Measurements from ENCODE around the gene CNPY1.
"Not testable (repeated sequence)": the region's sequence is repeated elsewhere in the genome, so short reads cannot be mapped to it uniquely, and the experiment has no call there.

Gene CNPY1

DNA sequence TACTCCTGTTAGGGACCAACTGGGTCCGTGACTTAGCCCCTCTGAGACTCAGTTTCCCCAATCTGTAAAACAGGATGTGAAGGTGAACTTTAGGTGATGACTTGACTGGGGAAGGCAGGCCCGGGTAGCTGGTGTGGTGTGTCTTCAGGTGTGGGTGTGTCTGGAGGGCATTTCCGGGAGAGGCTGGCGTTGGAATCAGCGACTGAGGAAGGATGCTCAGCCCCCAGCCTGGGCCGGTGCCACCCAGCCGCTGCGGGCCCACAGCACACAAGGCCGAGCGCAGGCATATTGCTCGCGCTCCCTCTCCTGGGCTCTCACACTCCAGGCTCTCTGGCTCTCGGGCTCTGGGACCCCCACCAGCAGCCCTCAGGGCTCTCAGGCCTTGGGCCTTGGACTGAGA lies 31.7 kb upstream of the CNPY1 start:
- no peak for DNase-seq (ENCODE audit: low read depth in 2 of 2)

GRCh38 chr7:155577509-155577905 lies 31.1 kb upstream of the CNPY1 start:
- no peak for DNase-seq (ENCODE audit: low read depth in 2 of 2)

- no peak for DNase-seq (ENCODE audit: low read depth in 2 of 2)
Observed at GRCh38 chr7:155576900-155577508, 30.6 kb upstream of the CNPY1 start.

DNA sequence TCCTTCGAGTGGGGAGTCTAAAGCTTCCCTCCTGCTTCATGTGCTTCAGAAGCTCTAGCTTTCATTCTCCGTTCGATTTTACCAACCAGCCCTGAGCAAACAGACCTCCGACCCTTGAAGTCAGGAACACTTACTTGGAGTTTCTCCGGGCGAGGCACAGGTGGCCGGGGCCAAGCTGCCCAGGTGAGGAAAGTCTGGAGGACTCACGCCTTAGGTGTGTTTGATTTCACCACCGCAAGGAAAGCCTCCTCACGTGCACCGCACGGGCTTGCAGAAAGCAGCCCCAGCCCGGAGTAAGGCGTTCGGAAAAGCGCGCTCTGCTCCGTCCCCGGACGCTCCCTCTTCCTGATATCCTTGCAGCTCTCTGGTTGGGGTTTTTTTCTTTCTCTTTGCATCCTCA lies 30.1 kb upstream of the CNPY1 start:
- DNase-seq (ENCODE audit: low read depth in 2 of 2) = no peak

GRCh38 chr7:155574556-155575290 lies 28.4 kb upstream of the CNPY1 start:
- no peak for DNase-seq (ENCODE audit: low read depth in 2 of 2)

DNA sequence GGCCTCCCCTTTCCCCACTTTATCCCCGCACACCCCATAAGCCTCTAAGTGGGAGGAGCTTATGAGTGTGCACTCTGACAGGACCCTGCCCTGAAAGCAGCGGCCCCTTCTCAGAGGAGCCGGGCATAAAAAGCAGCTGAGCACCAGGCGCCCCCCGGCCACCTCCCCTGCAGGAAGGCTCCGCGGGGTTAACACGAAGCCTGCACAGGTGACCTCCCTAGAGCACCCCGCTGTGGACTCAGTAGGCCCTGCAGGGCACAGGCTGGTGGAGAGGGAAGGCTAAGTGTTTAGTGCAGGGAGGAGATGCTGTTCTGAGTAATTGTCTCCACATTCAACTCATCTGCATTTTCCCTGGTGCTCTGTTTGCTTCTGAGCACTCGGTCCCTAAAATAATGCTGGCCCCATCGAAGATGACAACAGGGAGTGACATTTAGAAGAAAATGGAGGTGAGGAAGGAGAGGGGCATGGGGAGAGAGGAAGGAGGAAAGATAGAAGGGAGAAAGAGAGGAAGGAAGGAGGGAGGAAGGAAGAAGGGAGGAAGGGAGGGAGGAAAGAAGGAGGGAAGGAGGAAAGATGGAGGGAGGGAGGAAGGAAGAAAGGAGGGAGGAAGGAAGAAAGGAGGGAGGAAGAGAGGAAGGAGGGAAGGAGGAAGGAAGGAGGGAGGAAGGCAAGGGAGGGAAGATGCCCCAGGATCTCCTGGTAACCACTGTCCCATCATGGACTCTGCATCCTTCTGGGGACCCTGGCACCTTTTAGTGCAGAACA lies 25.4 kb upstream of the CNPY1 start:
- no peak for DNase-seq (ENCODE audit: low read depth in 2 of 2)

- DNase-seq (ENCODE audit: low read depth in 2 of 2) = no peak
Observed at GRCh38 chr7:155570991-155571390, 24.6 kb upstream of the CNPY1 start.

- DNase-seq (ENCODE audit: low read depth in 2 of 2) = no peak
Observed at GRCh38 chr7:155570171-155570958, 24.0 kb upstream of the CNPY1 start.

DNA sequence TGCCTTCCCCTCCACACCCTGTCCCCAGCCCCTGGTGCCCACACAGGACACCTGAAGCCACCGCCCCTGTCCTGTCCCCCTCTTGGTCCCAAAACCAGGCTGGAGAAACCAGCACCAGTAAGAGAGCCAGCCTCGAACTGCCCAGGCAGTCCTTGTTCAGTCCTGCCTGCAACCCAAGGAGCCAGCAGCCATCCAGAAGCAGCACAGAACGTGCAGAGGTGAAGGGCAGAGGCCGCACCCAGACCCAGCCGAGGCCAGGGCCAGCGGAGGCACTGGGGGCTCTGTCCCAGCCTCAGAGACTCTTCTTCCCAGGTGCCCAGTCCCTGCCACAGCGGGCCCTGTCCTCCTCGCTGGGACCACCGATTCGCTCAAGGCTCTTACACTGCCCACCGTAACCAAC lies 23.3 kb upstream of the CNPY1 start:
- DNase-seq (ENCODE audit: low read depth in 2 of 2) = no peak

GRCh38 chr7:155568842-155569494 lies 22.6 kb upstream of the CNPY1 start:
- DNase-seq (ENCODE audit: low read depth in 2 of 2) = no peak

GRCh38 chr7:155568333-155568660 lies 21.9 kb upstream of the CNPY1 start:
- no peak for DNase-seq (ENCODE audit: low read depth in 2 of 2)

- no peak for DNase-seq (ENCODE audit: low read depth in 2 of 2)
Observed at GRCh38 chr7:155567646-155568332, 21.4 kb upstream of the CNPY1 start.

- DNase-seq (ENCODE audit: low read depth in 2 of 2) = no peak
Observed at GRCh38 chr7:155566011-155566836, 19.9 kb upstream of the CNPY1 start.

GRCh38 chr7:155565596-155565995 lies 19.2 kb upstream of the CNPY1 start:
- no peak for DNase-seq (ENCODE audit: low read depth in 2 of 2)

DNA sequence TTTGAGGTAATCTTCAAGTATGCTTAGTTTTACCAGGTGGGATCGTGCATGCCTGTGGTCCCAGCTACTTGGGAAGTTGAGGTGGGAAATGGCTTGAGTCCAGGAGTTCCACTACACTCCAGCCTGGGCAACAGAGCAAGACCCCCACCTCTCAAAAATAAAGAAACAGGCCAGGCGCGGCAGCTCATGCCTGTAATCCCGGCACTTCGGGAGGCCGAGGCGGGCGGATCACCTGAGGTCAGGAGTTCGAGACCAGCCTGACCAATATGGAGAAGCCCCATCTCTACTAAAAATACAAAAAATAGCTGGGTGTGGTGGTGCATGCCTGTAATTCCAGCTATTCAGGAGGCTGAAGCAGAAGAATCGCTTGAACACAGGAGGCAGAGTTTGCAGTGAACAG lies 16.6 kb upstream of the CNPY1 start:
- DNase-seq (ENCODE audit: low read depth in 2 of 2) = not testable (repeated sequence)

- no peak for DNase-seq (ENCODE audit: low read depth in 2 of 2)
Observed at GRCh38 chr7:155562106-155562505, 15.7 kb upstream of the CNPY1 start.

DNA sequence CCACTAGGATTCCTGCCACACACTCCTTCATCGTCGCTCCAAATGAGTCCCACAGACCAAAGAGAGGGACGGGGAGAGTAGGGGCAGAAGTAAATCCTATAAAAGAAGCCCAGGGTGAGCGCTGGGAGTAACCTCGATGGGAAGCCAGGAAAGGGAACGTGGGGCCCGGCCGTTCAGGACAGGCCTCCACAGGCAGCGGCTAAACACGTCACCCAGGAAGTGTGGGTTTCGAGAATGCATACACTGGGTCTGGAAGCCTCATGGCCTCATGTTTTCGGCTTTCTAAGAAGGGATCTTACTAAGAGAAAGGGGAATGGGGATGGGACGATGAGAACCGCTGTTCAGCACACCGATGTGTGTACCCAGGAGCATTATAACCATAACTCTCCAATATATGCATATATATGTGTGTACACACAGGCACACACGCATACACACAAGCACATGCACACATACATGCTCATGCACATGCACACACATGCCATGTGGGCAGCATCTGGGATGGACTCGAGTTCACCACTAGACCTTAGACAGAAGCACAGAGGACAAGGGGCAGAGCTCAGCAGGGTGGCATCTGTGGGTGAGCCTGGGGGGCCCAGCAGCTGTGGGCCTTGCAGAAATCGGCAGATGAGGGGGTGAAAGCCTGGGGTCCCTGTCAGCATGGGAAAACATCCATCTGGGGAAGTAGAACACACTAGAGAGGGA lies 14.8 kb upstream of the CNPY1 start:
- DNase-seq (ENCODE audit: low read depth in 2 of 2) = no peak

GRCh38 chr7:155560196-155560885 lies 14.0 kb upstream of the CNPY1 start:
- DNase-seq (ENCODE audit: low read depth in 2 of 2) = no peak

DNA sequence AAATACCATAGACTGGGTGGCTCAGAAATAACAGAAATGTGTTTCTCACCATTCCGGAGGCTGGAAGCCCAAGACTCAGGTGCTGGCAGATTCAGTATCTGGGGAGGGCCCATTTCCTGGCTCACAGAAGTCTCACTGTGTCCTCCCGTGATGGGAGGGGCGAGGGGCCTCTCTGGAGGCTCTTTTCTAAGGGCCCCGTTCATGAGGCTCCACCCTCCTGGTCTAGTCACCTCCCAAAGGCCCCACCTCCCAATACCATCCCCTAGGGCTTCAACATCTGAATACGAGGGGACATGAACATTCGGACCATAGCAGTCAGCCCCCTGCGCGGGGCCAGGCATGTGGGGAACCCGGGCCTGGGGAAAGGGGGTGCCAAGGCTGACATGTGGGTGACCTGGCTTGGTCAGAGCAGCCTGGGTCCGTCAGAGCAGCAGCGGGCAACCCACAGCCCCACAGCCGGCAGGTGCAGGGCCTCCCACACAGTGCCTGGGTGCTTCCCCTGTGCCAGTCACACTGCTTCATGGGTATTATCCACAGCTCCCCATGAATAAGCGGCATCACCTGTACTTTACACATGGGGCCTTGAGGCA lies 13.3 kb upstream of the CNPY1 start:
- no peak for DNase-seq (ENCODE audit: low read depth in 2 of 2)
